ENCODE measurements around the gene ZSWIM1.

GRCh38 chr20:45874576-45874975, 6.5 kb upstream of the ZSWIM1 start:
- TF ChIP-seq POU6F1 (CRISPR knock-in tag; IDR thresholded peaks at IDR 0.05; ENCODE audit: borderline replicate concordance, low read depth) (no peak), PATZ1 (CRISPR knock-in tag; IDR thresholded peaks at IDR 0.05; ENCODE audit: borderline replicate concordance) (no peak), BACH2 (CRISPR knock-in tag; IDR thresholded peaks at IDR 0.05; ENCODE audit: borderline replicate concordance) (no peak), RARB (CRISPR knock-in tag; IDR thresholded peaks at IDR 0.05) (no peak), ZNF8 (CRISPR knock-in tag; IDR thresholded peaks at IDR 0.05) (no peak), TSHZ2 (CRISPR knock-in tag; IDR thresholded peaks at IDR 0.05) (no peak), PPARA (CRISPR knock-in tag; IDR thresholded peaks at IDR 0.05; ENCODE audit: borderline replicate concordance) (no peak), ZC3H10 (CRISPR knock-in tag; IDR thresholded peaks at IDR 0.05) (no peak), ZNF565 (CRISPR knock-in tag; conservative IDR thresholded peaks at IDR 0.05; ENCODE audit: low read depth) (no peak), ARNTL (CRISPR knock-in tag; IDR thresholded peaks at IDR 0.05; ENCODE audit: borderline replicate concordance, low read depth) (no peak)
